ENCODE results near the gene POTEF. TPM values are rescaled to one million over a fixed set of nuclear protein-coding genes. Genes with fewer than 3 reads are reported as not detected.

Gene POTEF
- total RNA-seq: 0.22 TPM in 1 of 2 replicates, not detected in the other

DNA sequence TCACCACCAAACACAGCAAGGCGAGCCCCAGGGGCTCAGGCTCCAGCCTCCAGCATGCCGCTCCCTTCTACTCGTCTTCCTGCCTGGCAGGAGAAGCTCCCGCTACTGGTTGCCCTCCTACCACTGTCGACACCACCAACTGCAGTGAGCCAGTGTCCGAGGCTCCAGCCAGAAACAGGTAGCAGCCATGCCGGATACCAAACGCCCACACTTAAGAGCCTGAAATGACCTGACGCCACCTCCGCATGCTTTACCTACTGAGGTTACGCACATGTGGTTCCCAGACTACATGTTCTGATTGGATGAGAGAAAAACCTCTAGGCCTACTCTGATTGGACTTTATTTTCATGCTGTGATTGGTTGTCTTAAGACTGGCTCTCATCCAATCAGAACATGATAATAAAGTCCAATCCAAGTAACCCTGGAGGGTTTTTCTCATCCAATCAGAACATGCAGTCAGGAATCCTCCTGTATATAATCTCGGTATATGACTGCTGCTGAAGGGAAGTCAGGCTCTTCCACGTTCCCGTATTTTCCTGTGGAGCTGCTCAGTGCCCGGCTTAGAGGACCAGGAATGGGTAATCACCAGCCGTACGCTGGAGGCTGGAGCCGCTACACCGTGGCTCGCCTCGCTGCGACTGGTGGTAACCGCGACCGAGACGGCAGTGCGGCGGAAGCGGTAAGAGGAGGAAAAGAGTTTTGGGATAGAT lies at the start of gene POTEF:
TSS of gene POTEF (minus strand) at position 103 of the 710 bp plus-strand sequence. CDS start 8,707 bp downstream, outside the sequence.

DNA sequence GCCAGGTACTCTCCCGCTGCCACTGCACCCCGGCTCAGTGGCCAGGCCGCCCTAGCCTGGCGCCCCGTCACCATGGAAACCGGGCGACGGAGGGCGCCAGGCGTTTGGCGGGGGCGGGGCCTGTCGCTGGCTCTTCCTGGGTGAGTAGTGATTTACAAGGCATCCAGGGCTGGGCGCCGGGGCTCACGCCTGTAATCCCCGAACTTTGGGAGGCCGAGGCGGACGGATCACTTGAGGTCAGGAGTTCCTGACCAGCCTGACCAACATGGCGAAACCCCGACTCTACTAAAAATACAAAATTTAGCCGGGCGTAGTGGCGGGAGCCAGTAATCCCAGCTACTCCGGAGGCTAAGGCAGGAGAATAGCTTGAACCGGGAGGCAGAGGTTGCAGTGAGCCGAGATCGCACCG lies 16.0 kb upstream of the POTEF start, which contains the start of gene CCDC74B:
TSS of gene CCDC74B (minus strand) at position 107 of the 409 bp plus-strand sequence. CDS start 116 bp downstream, outside the sequence.

Other genes with a start within 250 kb of the POTEF start
- under 0.01 TPM in 1 of 2 replicates, not detected in the other for gene RAB6C, start 149.6 kb downstream of the POTEF start, total RNA-seq
- 7.5 and 9.8 TPM in 2 replicates for gene CCDC74B, start 15.9 kb upstream of the POTEF start, total RNA-seq
- 12.7 and 18.9 TPM in 2 replicates for gene SMPD4, start 52.4 kb upstream of the POTEF start, total RNA-seq
- gene MZT2B, start 53.0 kb upstream of the POTEF start, total RNA-seq: 146 and 210 TPM in 2 replicates
- gene TUBA3E, start 69.2 kb upstream of the POTEF start, total RNA-seq: not detected in 2 replicates
- 80.9 and 118 TPM in 2 replicates for gene IMP4, start 213.7 kb upstream of the POTEF start, total RNA-seq
- gene PTPN18, start 226.8 kb upstream of the POTEF start, total RNA-seq: 11.0 and 16.0 TPM in 2 replicates